Fibroblast of skin of right quadriceps (primary cell): ENCODE results near the gene PUDP.
"Not testable (repeated sequence)": the region's sequence is repeated elsewhere in the genome, so short reads cannot be mapped to it uniquely, and the experiment has no call there.

ENCODE experiments used
- DNase-seq: peaks from one replicate; pipeline ENCODE4 v3.0.0-alpha.2; 2013

Gene PUDP

GRCh38 chrX:7109049-7109531, 38.9 kb downstream of the PUDP start:
- DNase-seq: no peak

- DNase-seq: no peak
These were observed 39.9 kb downstream of the PUDP start for GRCh38 chrX:7108030-7108429.

GRCh38 chrX:7106649-7107048, 41.3 kb downstream of the PUDP start:
- no peak for DNase-seq

GRCh38 chrX:7102119-7102518, 45.8 kb downstream of the PUDP start:
- DNase-seq: no peak

- DNase-seq: no peak
These were observed 47.9 kb downstream of the PUDP start for GRCh38 chrX:7100022-7100421.

- DNase-seq: not testable (repeated sequence)
These were observed 52.3 kb downstream of the PUDP start for GRCh38 chrX:7095657-7096056.

GRCh38 chrX:7093305-7093704, 54.6 kb downstream of the PUDP start:
- DNase-seq: no peak

- DNase-seq: no peak
These were observed 55.4 kb downstream of the PUDP start for GRCh38 chrX:7092543-7092942.

GRCh38 chrX:7091923-7092322, 56.0 kb downstream of the PUDP start:
- no peak for DNase-seq

GRCh38 chrX:7090641-7091040, 57.3 kb downstream of the PUDP start:
- no peak for DNase-seq

- DNase-seq: no peak
These were observed 58.9 kb downstream of the PUDP start for GRCh38 chrX:7088968-7089615.

- no peak for DNase-seq
These were observed 61.6 kb downstream of the PUDP start for GRCh38 chrX:7086384-7086783.

GRCh38 chrX:7085879-7086278, 62.1 kb downstream of the PUDP start:
- DNase-seq: no peak

GRCh38 chrX:7084841-7085240, 63.1 kb downstream of the PUDP start:
- no peak for DNase-seq

GRCh38 chrX:7083468-7084396, 64.2 kb downstream of the PUDP start:
- DNase-seq: peak; percentile 93

GRCh38 chrX:7083021-7083420, 64.9 kb downstream of the PUDP start:
- no peak for DNase-seq

- no peak for DNase-seq
These were observed 65.4 kb downstream of the PUDP start for GRCh38 chrX:7082556-7082955.

- no peak for DNase-seq
These were observed 70.4 kb downstream of the PUDP start for GRCh38 chrX:7077241-7078230.

- DNase-seq: no peak
These were observed 71.7 kb downstream of the PUDP start for GRCh38 chrX:7076245-7076661.

GRCh38 chrX:7074908-7075204, 73.1 kb downstream of the PUDP start:
- no peak for DNase-seq

GRCh38 chrX:7074148-7074907, 73.6 kb downstream of the PUDP start:
- DNase-seq: no peak

- DNase-seq: no peak
These were observed 74.6 kb downstream of the PUDP start for GRCh38 chrX:7073336-7073735.
